Activated T-cell treated with anti-CD3 and anti-CD28 coated beads for 4 hours (primary cell): ENCODE measurements around the gene PDZRN4.
"Not testable (repeated sequence)": the region's sequence is repeated elsewhere in the genome, so short reads cannot be mapped to it uniquely, and the experiment has no call there.

Experiments used
- DNase-seq: peaks from one replicate; pipeline ENCODE4 v3.0.0-alpha.2; 2020

PDZRN4 gene

GRCh38 chr12:41287500-41288141 is 99.5 kb downstream of the PDZRN4 start:
- no peak for DNase-seq

- no peak for DNase-seq
These were observed 100.2 kb downstream of the PDZRN4 start for GRCh38 chr12:41288142-41288811.

- no peak for DNase-seq
These were observed 101.4 kb downstream of the PDZRN4 start for GRCh38 chr12:41289501-41289900.

GRCh38 chr12:41293011-41293410 is 104.9 kb downstream of the PDZRN4 start:
- no peak for DNase-seq

- no peak for DNase-seq
These were observed 105.3 kb downstream of the PDZRN4 start for GRCh38 chr12:41293461-41293860.

GRCh38 chr12:41302979-41303403 is 114.9 kb downstream of the PDZRN4 start:
- DNase-seq, result no peak

GRCh38 chr12:41304526-41304925 is 116.4 kb downstream of the PDZRN4 start:
- DNase-seq, result no peak

GRCh38 chr12:41310367-41310766 is 122.2 kb downstream of the PDZRN4 start:
- no peak for DNase-seq

- no peak for DNase-seq
These were observed 123.8 kb downstream of the PDZRN4 start for GRCh38 chr12:41311883-41312282.

- DNase-seq, result not testable (repeated sequence)
These were observed 124.3 kb downstream of the PDZRN4 start for GRCh38 chr12:41312451-41312850.

GRCh38 chr12:41325336-41325735 is 137.2 kb downstream of the PDZRN4 start:
- no peak for DNase-seq

GRCh38 chr12:41327096-41327895 is 139.2 kb downstream of the PDZRN4 start:
- no peak for DNase-seq

- no peak for DNase-seq
These were observed 145.9 kb downstream of the PDZRN4 start for GRCh38 chr12:41333974-41334373.

GRCh38 chr12:41334390-41334789 is 146.3 kb downstream of the PDZRN4 start:
- DNase-seq, result no peak

- no peak for DNase-seq
These were observed 148.0 kb downstream of the PDZRN4 start for GRCh38 chr12:41336041-41336549.

- no peak for DNase-seq
These were observed 151.7 kb downstream of the PDZRN4 start for GRCh38 chr12:41339784-41340183.

- DNase-seq, result no peak
These were observed 156.8 kb downstream of the PDZRN4 start for GRCh38 chr12:41344776-41345470.

GRCh38 chr12:41348198-41348597 is 160.1 kb downstream of the PDZRN4 start:
- no peak for DNase-seq

- DNase-seq, result no peak
These were observed 168.1 kb downstream of the PDZRN4 start for GRCh38 chr12:41356181-41356580.

- DNase-seq, result no peak
These were observed 173.6 kb downstream of the PDZRN4 start for GRCh38 chr12:41361738-41362137.

- DNase-seq, result no peak
These were observed 174.4 kb downstream of the PDZRN4 start for GRCh38 chr12:41362510-41362909.

GRCh38 chr12:41362931-41363330 is 174.8 kb downstream of the PDZRN4 start:
- no peak for DNase-seq

GRCh38 chr12:41364211-41364610 is 176.1 kb downstream of the PDZRN4 start:
- no peak for DNase-seq
